GM18508 (cell line): ENCODE results near the gene CPLX1.
"Not testable (repeated sequence)": the region's sequence is repeated elsewhere in the genome, so short reads cannot be mapped to it uniquely, and the experiment has no call there.

ENCODE experiments used
- ATAC-seq: cut with Tn5 transposase; IDR thresholded peaks from one replicate; pipeline ENCODE4 v1.9.1; 2021; ENCODE audit warnings: moderate number of reproducible peaks; ENCODE audit not compliant: insufficient read depth, unreplicated experiment

The CPLX1 gene

GRCh38 chr4:742742-743311 lies 83.1 kb downstream of the CPLX1 start:
- ATAC-seq = no peak

- ATAC-seq = no peak
Observed at GRCh38 chr4:742096-742741, 83.7 kb downstream of the CPLX1 start.

- ATAC-seq = no peak
Observed at GRCh38 chr4:740656-741282, 85.2 kb downstream of the CPLX1 start.

- no peak for ATAC-seq
Observed at GRCh38 chr4:740011-740410, 85.9 kb downstream of the CPLX1 start.

- no peak for ATAC-seq
Observed at GRCh38 chr4:739569-739968, 86.4 kb downstream of the CPLX1 start.

- ATAC-seq = no peak
Observed at GRCh38 chr4:738781-739280, 87.1 kb downstream of the CPLX1 start.

GRCh38 chr4:736561-736960 lies 89.4 kb downstream of the CPLX1 start:
- not testable (repeated sequence) for ATAC-seq

GRCh38 chr4:735583-735982 lies 90.3 kb downstream of the CPLX1 start:
- no peak for ATAC-seq
